Testis (tissue), 3 donors: ENCODE results near the gene RAX. TPM values are rescaled to one million over a fixed set of nuclear protein-coding genes. Genes with fewer than 3 reads are reported as not detected.
A peak's percentile ranks its signal among the peaks of the same experiment; 100 is the strongest.

ENCODE experiments used
- DNase-seq: peaks from one replicate; pipeline ENCODE4 v3.0.0-alpha.2; 2019
- H3K27ac ChIP-seq, 2 donors: fragments of 200-600 bp; sonication (generic); one replicate each; pipeline ENCODE4 v1.5.1; 2019
- H3K27me3 ChIP-seq: fragments of 200-600 bp; sonication (generic); one replicate; pipeline ENCODE4 v1.5.1; 2019
- H3K36me3 ChIP-seq: fragments of 200-600 bp; sonication (generic); one replicate; pipeline ENCODE4 v1.5.1; 2017; ENCODE audit warnings: low read depth; ENCODE audit errors: missing control alignments
- H3K4me1 ChIP-seq: fragments of 200-600 bp; sonication (generic); one replicate; pipeline ENCODE4 v1.5.1; 2019
- H3K4me3 ChIP-seq, 2 donors: fragments of 200-600 bp; sonication (generic); one replicate each; pipeline ENCODE4 v1.5.1; 2017 to 2019
- H3K9me3 ChIP-seq: fragments of 200-600 bp; sonication (generic); one replicate; pipeline ENCODE4 v1.5.1; 2017
- CTCF ChIP-seq, 3 experiments: fragments of 450-650 bp in 2 of 3; fragments of 200-600 bp in 1 of 3; sonication (generic) in 1 of 3; IDR thresholded peaks; one replicate each; pipeline ENCODE4 v1.5.1; 2016 to 2019; ENCODE audit warnings: antibody characterized with exemption in 3 of 3, mild to moderate bottlenecking in 2 of 3, moderate library complexity in 1 of 3
- POLR2A ChIP-seq: fragments of 450-650 bp; IDR thresholded peaks from one replicate; pipeline ENCODE4 v1.6.1; 2017; ENCODE audit warnings: antibody characterized with exemption, mild to moderate bottlenecking, moderate library complexity
- WGBS, 2 donors: methylation state at CpG; one replicate each; pipeline ENCODE4 v1.1.5; 2018; 5-methylcytosine and 5-hydroxymethylcytosine counted together
- intact Hi-C: fragments of 100-400 bp; cut with DNase I; formaldehyde crosslinking; loops from one replicate; pipeline ENCODE4 v1.15.1; 2023; ENCODE audit warnings: low total_unique reads
- polyA plus RNA-seq: library from polyadenylated mRNA; stranded (reverse); fragments of 350-450 nt; fragmentation: Illumina TruSeq; extraction: RNeasy Lipid Tissue Mini Kit (QIAGEN cat#74804); gene quantifications from one replicate; pipeline ENCODE4 v1.2.3, GENCODE V29; 2014; ENCODE audit warnings: low read depth, low replicate concordance; ENCODE audit not compliant: insufficient read depth
- total RNA-seq, 2 donors: library from RNA; depleted of rRNA; stranded (reverse); fragments of >200 nt; gene quantifications; one replicate each; pipeline ENCODE4 v1.2.3, GENCODE V29; 2016

The RAX gene
- total and polyA plus RNA-seq, 3 donors from 2014 or later = not detected

- DNase-seq = no peak
- 86 to 89% methylated on average over 2 of the region's 2 CpGs for WGBS, 2 donors
- H3K27me3 ChIP-seq = no peaks in the 10 kb centered on the region
- H3K4me3 ChIP-seq = no peak overlapping the region
- intact Hi-C loops = no loop called here
- H3K9me3 ChIP-seq = no peaks in the 10 kb centered on the region
- no peak overlapping the region for H3K27ac ChIP-seq
- no peaks in the 10 kb centered on the region for H3K36me3 ChIP-seq
- no peaks in the 10 kb centered on the region for H3K4me1 ChIP-seq
- TF ChIP-seq CTCF (IDR thresholded peaks at IDR 0.05) (no peak), POLR2A (no peak)
Measured at GRCh38 chr18:59229191-59229590, 44.1 kb downstream of the RAX start.

- H3K9me3 ChIP-seq = no peaks in the 10 kb centered on the region
- no peak overlapping the region for H3K4me3 ChIP-seq
- H3K36me3 ChIP-seq = no peaks in the 10 kb centered on the region
- no peak for DNase-seq
- intact Hi-C loops = no loop called here
- H3K27me3 ChIP-seq = no peaks in the 10 kb centered on the region
- no peaks in the 10 kb centered on the region for H3K4me1 ChIP-seq
- 50 to 56% methylated on average over 1 of the region's 1 CpG for WGBS, 2 donors
- TF ChIP-seq CTCF (IDR thresholded peaks at IDR 0.05) (no peak), POLR2A (no peak)
- H3K27ac ChIP-seq = no peak overlapping the region
Measured at GRCh38 chr18:59228351-59228750, 44.9 kb downstream of the RAX start.

DNA sequence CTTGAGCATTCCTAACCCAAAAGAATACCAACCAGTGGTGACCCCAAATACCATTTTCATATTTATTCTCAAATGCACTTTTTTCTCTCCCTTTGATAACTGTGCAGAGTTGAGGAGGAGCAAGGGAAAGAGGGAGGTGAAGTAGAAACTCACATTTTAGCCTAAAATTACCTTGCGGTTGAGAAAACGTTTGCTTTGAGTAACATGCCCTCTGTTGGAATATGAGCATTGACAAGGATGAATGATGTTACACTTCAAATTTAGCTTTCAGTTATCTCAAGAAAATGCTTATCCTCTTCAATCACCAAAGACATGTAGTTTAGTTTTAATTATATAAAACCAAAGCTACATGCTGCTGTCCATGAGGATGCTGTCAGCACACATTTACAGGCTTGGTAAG lies 50.9 kb downstream of the RAX start:
- Histone ChIP-seq H3K27ac (no peak overlapping the region), H3K9me3 (no peaks in the 10 kb centered on the region), H3K4me3 (no peak overlapping the region), H3K36me3 (no peaks in the 10 kb centered on the region), H3K4me1 (peaks cover 3% of the 10 kb centered on the region), H3K27me3 (no peaks in the 10 kb centered on the region)
- TF ChIP-seq POLR2A (no peak), CTCF (IDR thresholded peaks at IDR 0.05) (no peak)
- intact Hi-C loops = no loop called here
- 70 to 83% methylated on average over 2 of the region's 2 CpGs for WGBS, 2 donors
- DNase-seq = no peak

DNA sequence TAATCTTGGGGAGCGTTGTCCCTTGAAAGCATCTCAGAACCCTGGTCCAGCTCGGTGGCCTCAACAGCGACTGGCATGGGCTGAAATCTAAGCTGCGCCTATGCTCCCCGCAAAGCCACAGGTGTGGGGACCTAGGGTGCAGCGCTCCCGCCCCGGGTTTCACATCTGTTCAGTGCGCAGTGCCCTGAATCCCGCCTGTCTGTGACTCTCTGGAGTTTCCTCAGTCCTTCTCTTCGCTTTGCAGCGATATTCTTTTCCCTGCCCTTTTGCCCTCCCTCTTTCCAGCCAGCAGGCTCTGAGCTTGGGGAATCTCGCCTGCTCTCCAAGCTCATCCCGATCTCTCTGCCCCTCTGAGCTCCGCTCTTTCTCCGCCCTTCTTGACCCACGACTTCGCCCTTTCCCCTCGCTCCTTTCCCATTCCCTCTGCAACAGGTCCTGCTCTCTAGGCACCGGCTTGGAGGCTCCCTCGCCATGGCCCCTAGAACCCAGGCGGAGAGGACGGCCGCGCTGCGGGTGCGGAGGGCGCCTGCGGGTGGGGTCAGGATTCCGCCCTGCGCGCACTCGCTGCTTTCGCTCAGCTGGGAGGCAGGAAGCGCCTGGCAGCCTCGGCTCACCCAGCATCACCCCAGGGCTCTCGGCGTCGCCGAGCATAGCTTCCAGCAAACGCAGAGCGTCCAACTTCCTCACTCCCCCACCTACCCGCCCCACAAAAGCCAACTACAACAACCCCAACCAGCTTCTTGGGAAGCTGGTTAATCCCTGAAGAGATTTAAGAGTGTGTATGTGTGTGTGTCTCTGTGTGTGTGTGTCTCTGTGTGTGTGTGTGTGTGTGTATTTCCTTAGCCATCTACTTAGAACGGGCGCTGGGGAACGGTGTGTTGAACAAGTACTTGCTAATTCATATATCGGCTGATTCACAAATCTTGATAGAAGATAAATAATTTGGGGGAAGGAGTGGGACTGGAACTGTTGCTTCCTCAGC lies 52.2 kb downstream of the RAX start:
- DNase-seq = no peak

More for the DNA sequence above, 52.2 kb downstream of the RAX start:
- intact Hi-C loops = no loop called here
- H3K4me3 ChIP-seq = peak overlapping the region in 1 of 2 donors; percentile 15
- peaks cover 3% of the 10 kb centered on the region for H3K4me1 ChIP-seq
- no peaks in the 10 kb centered on the region for H3K36me3 ChIP-seq
- no peak overlapping the region for H3K27ac ChIP-seq
- WGBS, 2 donors = 2 to 3% methylated on average over 39 to 47 of the region's 47 CpGs
- no peaks in the 10 kb centered on the region for H3K27me3 ChIP-seq
- H3K9me3 ChIP-seq = no peaks in the 10 kb centered on the region
- TF ChIP-seq POLR2A = no peak
- no peak for TF ChIP-seq CTCF (IDR thresholded peaks at IDR 0.05)
